HepG2 (cell line): ENCODE results near the gene FKBP5. TPM values are rescaled to one million over a fixed set of nuclear protein-coding genes. Genes with fewer than 3 reads are reported as not detected.

Source experiments
- ATAC-seq: fragments of 200-7000 bp; cut with Tn5 transposase; 3 replicates; pipeline ENCODE4 v1.9.1; 2020; ENCODE audit warnings: mild to moderate bottlenecking, moderate library complexity
- BruUV-seq: library from RNA; stranded (reverse); fragments of 400-500 nt; replicated peaks from 2 replicates; lab custom pipeline; 2021; lab: Mats Ljungman, UMichigan
- CTCF ChIA-PET: fragments of 300-600 bp; formaldehyde crosslinking; extraction: SDS; loops from one replicate; lab custom pipeline; 2021; ENCODE audit warnings: low total read pairs, inconsistent platforms, low intra/inter-chr PET ratio; lab: Yijun Ruan, JAX
- POLR2A ChIA-PET: fragments of 350-600 bp; sonication (Branson Sonifier 250); formaldehyde crosslinking; loops from one replicate; lab custom pipeline; 2020; ENCODE audit warnings: antibody characterized with exemption, inconsistent platforms; lab: Yijun Ruan, JAX
- DNase-seq: peaks from one replicate; pipeline ENCODE4 v3.0.0-alpha.2; 2015; ENCODE audit warnings: low spot score
- FAIRE-seq: peaks from 3 replicates; lab custom pipeline; 2011; peaks lifted over from hg19 to GRCh38; lab: Jason Lieb, UNC
- H2AFZ ChIP-seq: one replicate; pipeline ENCODE4 v1.6.1; 2011; ENCODE audit warnings: low read length, inconsistent platforms
- H3K27ac ChIP-seq: fragments of 300-600 bp; 3 replicates; pipeline ENCODE4 v1.8.0; 2011; ENCODE audit warnings: mixed run types, mild to moderate bottlenecking, mixed read lengths, low read length, inconsistent platforms; ENCODE audit not compliant: insufficient read depth; ENCODE audit errors: extremely low read length
- H3K27me3 ChIP-seq, 2 experiments: fragments of 200-600 bp in 1 of 2; 2 replicates in 1 of 2; 3 replicates in 1 of 2; pipeline versions ENCODE4 v1.6.0 to v1.8.0; 2011; ENCODE audit warnings: low read length in 2 of 2, mild to moderate bottlenecking in 2 of 2, moderate library complexity in 2 of 2, inconsistent platforms in 1 of 2; ENCODE audit not compliant: insufficient read depth in 2 of 2, control insufficient read depth in 1 of 2
- H3K36me3 ChIP-seq, 2 experiments: fragments of 200-600 bp in 1 of 2; replicated peaks in 1 of 2; 2 replicates in 1 of 2; 3 replicates in 1 of 2; pipeline versions ENCODE4 v1.5.1 to v1.8.0; 2011; ENCODE audit warnings: low read length in 2 of 2, inconsistent platforms in 1 of 2; ENCODE audit not compliant: insufficient read depth in 2 of 2, control insufficient read depth in 1 of 2
- H3K4me1 ChIP-seq: 2 replicates; pipeline ENCODE4 v1.5.1; 2012; ENCODE audit warnings: low read length, inconsistent platforms; ENCODE audit not compliant: insufficient read depth
- H3K4me2 ChIP-seq: 2 replicates; pipeline ENCODE4 v1.6.0; 2011; ENCODE audit warnings: low read depth, low read length, inconsistent platforms
- H3K4me3 ChIP-seq, 3 experiments: fragments of 200-600 bp in 1 of 3; sonication (generic), shearing (Covaris generic) in 1 of 3; replicated peaks in 1 of 3; 2 replicates each; pipeline ENCODE4 v1.5.1; 2011 to 2016; ENCODE audit warnings: low read length in 3 of 3, inconsistent platforms in 2 of 3, low read depth in 2 of 3, mild to moderate bottlenecking in 2 of 3, control low read depth in 1 of 3, mixed read lengths in 1 of 3; ENCODE audit not compliant: insufficient read depth in 1 of 3
- H3K79me2 ChIP-seq: one replicate; pipeline ENCODE4 v1.6.1; 2011; ENCODE audit warnings: low read length, inconsistent platforms; ENCODE audit not compliant: insufficient read depth
- H3K9ac ChIP-seq: 2 replicates; pipeline ENCODE4 v1.6.0; 2011; ENCODE audit warnings: mild to moderate bottlenecking, low read depth, low read length, inconsistent platforms; ENCODE audit not compliant: insufficient read depth
- H3K9me3 ChIP-seq: 2 replicates; pipeline ENCODE4 v1.5.1; 2012; ENCODE audit warnings: mild to moderate bottlenecking, low read length
- H4K20me1 ChIP-seq: 2 replicates; pipeline ENCODE4 v1.6.0; 2011; ENCODE audit warnings: inconsistent platforms, mild to moderate bottlenecking, low read length, moderate library complexity; ENCODE audit not compliant: insufficient read depth
- CEBPG ChIP-seq: IDR thresholded peaks from 2 replicates; pipeline ENCODE4 v1.6.1; 2016
- GABPA ChIP-seq, 2 experiments: IDR thresholded peaks; 2 replicates each; pipeline ENCODE4 v1.6.1; 2011 to 2016; ENCODE audit warnings: low read depth in 2 of 2, low read length in 1 of 2, missing biosample characterization in 1 of 2, missing genetic modification characterization in 1 of 2
- KMT2B ChIP-seq: IDR thresholded peaks from 2 replicates; pipeline ENCODE4 v1.6.1; 2016; ENCODE audit warnings: missing genetic modification reagents, missing compliant biosample characterization
- MED1 ChIP-seq: sonication (generic); formaldehyde crosslinking; IDR thresholded peaks from 2 replicates; pipeline ENCODE4 v1.4.0; 2020; ENCODE audit warnings: missing genetic modification reagents
- MIXL1 ChIP-seq: IDR thresholded peaks from 2 replicates; pipeline ENCODE4 v1.6.1; 2016
- SMAD3 ChIP-seq: sonication (generic); formaldehyde crosslinking; IDR thresholded peaks from 2 replicates; pipeline ENCODE4 v1.4.0; 2020; ENCODE audit warnings: missing genetic modification reagents
- STAG1 ChIP-seq: sonication (generic); formaldehyde crosslinking; IDR thresholded peaks from 2 replicates; pipeline ENCODE4 v1.4.0; 2020; ENCODE audit warnings: missing genetic modification reagents
- TEAD3 ChIP-seq: optimal IDR thresholded peaks from 2 replicates; pipeline ENCODE3; 2016; ENCODE audit warnings: borderline replicate concordance
- THAP11 ChIP-seq: IDR thresholded peaks from 2 replicates; pipeline ENCODE4 v1.6.1; 2016; ENCODE audit warnings: missing biosample characterization, missing genetic modification reagents
- ZNF235 ChIP-seq: sonication (generic); formaldehyde crosslinking; IDR thresholded peaks from 2 replicates; pipeline ENCODE4 v1.8.1; 2023; ENCODE audit warnings: mild to moderate bottlenecking, missing genetic modification reagents, borderline replicate concordance
- ZNF329 ChIP-seq: sonication (generic); formaldehyde crosslinking; IDR thresholded peaks from 2 replicates; pipeline ENCODE4 v1.9.0; 2021; ENCODE audit warnings: low read depth, mild to moderate bottlenecking, missing genetic modification reagents
- ZNF556 ChIP-seq: sonication (generic); formaldehyde crosslinking; IDR thresholded peaks from 2 replicates; pipeline ENCODE4 v1.4.0; 2020; ENCODE audit warnings: mild to moderate bottlenecking, missing genetic modification reagents, borderline replicate concordance
- ZNF644 ChIP-seq: IDR thresholded peaks from 2 replicates; pipeline ENCODE4 v1.6.1; 2016; ENCODE audit warnings: low read depth
- WGBS: methylation state at CpG from one replicate; pipeline ENCODE4 v1.1.6; 2017; ENCODE audit warnings: low lambda C conversion rate; 5-methylcytosine and 5-hydroxymethylcytosine counted together
- in situ Hi-C: cut with HindIII; loops from 2 replicates; pipeline ENCODE4 v1.10.0; 2017; ENCODE audit warnings: low pct_unique_long_range_greater_than_20kb; ENCODE audit not compliant: extremely low pct_ligation_motif_present
- intact Hi-C: fragments of 100-400 bp; cut with micrococcal nuclease; formaldehyde crosslinking; loops from one replicate; pipeline ENCODE4 v1.10.0; 2022; ENCODE audit not compliant: unreplicated experiment
- polyA plus RNA-seq, 8 experiments: library from polyadenylated mRNA; depleted of rRNA in 3 of 8; stranded (reverse) in 7 of 8; unstranded in 1 of 8; fragments of >200 nt; fragmentation: Illumina TruSeq in 4 of 8; extraction: Trizol in 4 of 8; gene quantifications; 2 replicates each; pipeline versions ENCODE4 v1.2.1 to v1.2.3, GENCODE V29; 2011 to 2016; ENCODE audit warnings: low read depth in 4 of 8, missing spikeins in 1 of 8, mixed read lengths in 1 of 8; ENCODE audit not compliant: insufficient read depth in 1 of 8
- total RNA-seq, 5 experiments: library from RNA; depleted of rRNA; stranded (reverse); fragments of >200 nt; fragmentation: Illumina TruSeq; extraction: Trizol; gene quantifications; 2 replicates each; pipeline ENCODE4 v1.2.3, GENCODE V29; 2016; ENCODE audit warnings: low read depth in 1 of 5
- TF ChIP-seq, protein P1 (sequence below): IDR thresholded peaks from 2 replicates; pipeline ENCODE4 v1.4.0; 2020; ENCODE audit warnings: mild to moderate bottlenecking, missing genetic modification reagents
- TF ChIP-seq, protein P2 (sequence below): IDR thresholded peaks from 2 replicates; pipeline ENCODE4 v1.6.1; 2016; ENCODE audit warnings: missing genetic modification reagents, missing compliant biosample characterization
- TF ChIP-seq, protein P3 (sequence below): sonication (generic); formaldehyde crosslinking; conservative IDR thresholded peaks from 2 replicates; pipeline ENCODE4 v1.4.0; 2020; ENCODE audit warnings: missing genetic modification reagents

The FKBP5 gene
- total and polyA plus RNA-seq, 2 of the 13 experiments (the other 11 are each of a cell fraction or from before 2014, with no cell fraction given): 8.0 to 17.4 TPM

DNA sequence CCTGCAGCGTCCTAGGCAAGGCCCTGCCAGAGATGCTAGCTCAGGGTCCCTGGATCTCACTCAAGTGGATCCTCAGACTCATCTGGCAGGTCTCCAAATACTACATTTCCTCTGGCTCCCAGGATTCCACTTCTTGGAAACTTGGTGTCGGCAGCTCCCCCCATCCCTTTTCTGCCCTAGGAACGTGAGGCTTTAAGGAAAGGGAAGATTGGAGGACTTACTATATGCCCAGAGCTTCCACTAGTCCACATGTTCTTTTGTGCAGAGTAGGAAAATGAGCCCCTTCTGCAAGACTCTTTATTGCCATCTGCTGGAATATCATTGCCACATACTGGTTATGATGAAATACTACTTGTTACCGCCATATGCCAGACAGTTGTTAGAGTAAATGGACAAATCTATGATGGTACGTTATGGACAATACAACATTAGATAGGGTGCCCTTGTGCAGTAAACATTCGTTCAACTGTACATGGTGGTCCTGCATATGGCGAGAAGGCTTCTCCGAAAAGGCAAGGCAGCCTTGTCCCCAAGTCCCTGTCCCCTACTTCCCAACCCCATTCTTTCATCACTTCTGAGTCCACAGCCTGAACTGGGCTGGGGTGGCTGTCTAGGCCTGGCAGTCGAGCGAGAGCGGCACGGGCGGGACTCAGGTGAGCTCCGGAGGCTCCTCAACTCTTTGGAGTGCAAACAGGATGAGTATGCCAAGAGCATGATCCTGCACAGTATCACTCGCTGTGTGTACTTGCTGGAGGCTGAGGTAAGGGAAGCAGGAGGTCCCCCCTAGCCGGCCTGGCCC lies 48.9 kb upstream of the FKBP5 start:
- Histone ChIP-seq H3K4me2 (peak overlapping the region; percentile 52), H3K4me1 (peaks cover 79% of the 10 kb centered on the region), H3K9ac (0 out of 2 replicates have a peak overlapping the region, but pooled peaks have one; percentile 13), H3K27ac (no peak overlapping the region), H3K79me2 (no peaks in the 10 kb centered on the region), H2AFZ (peak overlapping the region; percentile 73), H4K20me1 (no peaks in the 10 kb centered on the region), H3K36me3 (no peaks in the 10 kb centered on the region), H3K9me3 (no peaks in the 10 kb centered on the region), H3K27me3 (no peaks in the 10 kb centered on the region), H3K4me3 (peak overlapping the region in 1 of 3 experiments; percentile 30; a peak in 2 of 6 replicates)
- ChIA-PET CTCF (interaction anchor here (1.1 to 5.0 kb wide), 4 partner anchors 51 to 215 kb away, joined by 3 to 131 read pairs (median 10); no protein-coding TSS in a partner anchor), POLR2A (interaction anchor here (1.8 to 2.1 kb wide), 2 partner anchors 10 to 153 kb away, joined by 5 to 16 read pairs; no protein-coding TSS in a partner anchor)
- ATAC-seq (peak; percentile 63), FAIRE-seq (peak; percentile 72), DNase-seq (peak; percentile 87)
- WGBS: 60% methylated on average over 16 of the region's 16 CpGs
- intact Hi-C loops (loop anchor here (1.0 to 10.0 kb wide), 4 partner anchors 49 to 443 kb away; partner anchors contain the start of genes DEF6 and FKBP5), in situ Hi-C loops (loop anchor here (5.0 to 10.0 kb wide), 2 partner anchors 155 to 423 kb away; no protein-coding TSS in a partner anchor)
- BruUV-seq: no TSS peak
- TF ChIP-seq CEBPG (CRISPR knock-in tag) (peak; percentile 98), ZNF329 (CRISPR knock-in tag) (no peak), GABPA (IDR thresholded peaks at IDR 0.05; ENCODE audit: low read depth, low read length) (no peak), GABPA (CRISPR knock-in tag; IDR thresholded peaks at IDR 0.05; ENCODE audit: low read depth) (0 out of 2 replicates have a peak, but pooled peaks have one; percentile 20), MED1 (CRISPR knock-in tag) (0 out of 2 replicates have a peak, but pooled peaks have one; percentile 22), ZNF235 (no peak), STAG1 (CRISPR knock-in tag) (peak; percentile 87), TEAD3 (peak; percentile 8), KMT2B (CRISPR knock-in tag) (0 out of 2 replicates have a peak, but pooled peaks have one; percentile 58), THAP11 (CRISPR knock-in tag) (peak; percentile 49; the same call in 1 of the 2 replicates), SMAD3 (CRISPR knock-in tag) (0 out of 2 replicates have a peak, but pooled peaks have one; percentile 48), ZNF644 (CRISPR knock-in tag) (peak; percentile 99), MIXL1 (CRISPR knock-in tag) (0 out of 2 replicates have a peak, but pooled peaks have one; percentile 31), ZNF556 (peak; percentile 53; the same call in 1 of the 2 replicates)
- TF ChIP-seq, protein P1, sequence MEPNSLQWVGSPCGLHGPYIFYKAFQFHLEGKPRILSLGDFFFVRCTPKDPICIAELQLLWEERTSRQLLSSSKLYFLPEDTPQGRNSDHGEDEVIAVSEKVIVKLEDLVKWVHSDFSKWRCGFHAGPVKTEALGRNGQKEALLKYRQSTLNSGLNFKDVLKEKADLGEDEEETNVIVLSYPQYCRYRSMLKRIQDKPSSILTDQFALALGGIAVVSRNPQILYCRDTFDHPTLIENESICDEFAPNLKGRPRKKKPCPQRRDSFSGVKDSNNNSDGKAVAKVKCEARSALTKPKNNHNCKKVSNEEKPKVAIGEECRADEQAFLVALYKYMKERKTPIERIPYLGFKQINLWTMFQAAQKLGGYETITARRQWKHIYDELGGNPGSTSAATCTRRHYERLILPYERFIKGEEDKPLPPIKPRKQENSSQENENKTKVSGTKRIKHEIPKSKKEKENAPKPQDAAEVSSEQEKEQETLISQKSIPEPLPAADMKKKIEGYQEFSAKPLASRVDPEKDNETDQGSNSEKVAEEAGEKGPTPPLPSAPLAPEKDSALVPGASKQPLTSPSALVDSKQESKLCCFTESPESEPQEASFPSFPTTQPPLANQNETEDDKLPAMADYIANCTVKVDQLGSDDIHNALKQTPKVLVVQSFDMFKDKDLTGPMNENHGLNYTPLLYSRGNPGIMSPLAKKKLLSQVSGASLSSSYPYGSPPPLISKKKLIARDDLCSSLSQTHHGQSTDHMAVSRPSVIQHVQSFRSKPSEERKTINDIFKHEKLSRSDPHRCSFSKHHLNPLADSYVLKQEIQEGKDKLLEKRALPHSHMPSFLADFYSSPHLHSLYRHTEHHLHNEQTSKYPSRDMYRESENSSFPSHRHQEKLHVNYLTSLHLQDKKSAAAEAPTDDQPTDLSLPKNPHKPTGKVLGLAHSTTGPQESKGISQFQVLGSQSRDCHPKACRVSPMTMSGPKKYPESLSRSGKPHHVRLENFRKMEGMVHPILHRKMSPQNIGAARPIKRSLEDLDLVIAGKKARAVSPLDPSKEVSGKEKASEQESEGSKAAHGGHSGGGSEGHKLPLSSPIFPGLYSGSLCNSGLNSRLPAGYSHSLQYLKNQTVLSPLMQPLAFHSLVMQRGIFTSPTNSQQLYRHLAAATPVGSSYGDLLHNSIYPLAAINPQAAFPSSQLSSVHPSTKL (CRISPR knock-in tag): peak; percentile 43; the same call in 1 of the 2 replicates
- TF ChIP-seq, protein P2, sequence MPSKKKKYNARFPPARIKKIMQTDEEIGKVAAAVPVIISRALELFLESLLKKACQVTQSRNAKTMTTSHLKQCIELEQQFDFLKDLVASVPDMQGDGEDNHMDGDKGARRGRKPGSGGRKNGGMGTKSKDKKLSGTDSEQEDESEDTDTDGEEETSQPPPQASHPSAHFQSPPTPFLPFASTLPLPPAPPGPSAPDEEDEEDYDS (CRISPR knock-in tag): peak; percentile 32; the same call in 1 of the 2 replicates
- TF ChIP-seq, protein P3, sequence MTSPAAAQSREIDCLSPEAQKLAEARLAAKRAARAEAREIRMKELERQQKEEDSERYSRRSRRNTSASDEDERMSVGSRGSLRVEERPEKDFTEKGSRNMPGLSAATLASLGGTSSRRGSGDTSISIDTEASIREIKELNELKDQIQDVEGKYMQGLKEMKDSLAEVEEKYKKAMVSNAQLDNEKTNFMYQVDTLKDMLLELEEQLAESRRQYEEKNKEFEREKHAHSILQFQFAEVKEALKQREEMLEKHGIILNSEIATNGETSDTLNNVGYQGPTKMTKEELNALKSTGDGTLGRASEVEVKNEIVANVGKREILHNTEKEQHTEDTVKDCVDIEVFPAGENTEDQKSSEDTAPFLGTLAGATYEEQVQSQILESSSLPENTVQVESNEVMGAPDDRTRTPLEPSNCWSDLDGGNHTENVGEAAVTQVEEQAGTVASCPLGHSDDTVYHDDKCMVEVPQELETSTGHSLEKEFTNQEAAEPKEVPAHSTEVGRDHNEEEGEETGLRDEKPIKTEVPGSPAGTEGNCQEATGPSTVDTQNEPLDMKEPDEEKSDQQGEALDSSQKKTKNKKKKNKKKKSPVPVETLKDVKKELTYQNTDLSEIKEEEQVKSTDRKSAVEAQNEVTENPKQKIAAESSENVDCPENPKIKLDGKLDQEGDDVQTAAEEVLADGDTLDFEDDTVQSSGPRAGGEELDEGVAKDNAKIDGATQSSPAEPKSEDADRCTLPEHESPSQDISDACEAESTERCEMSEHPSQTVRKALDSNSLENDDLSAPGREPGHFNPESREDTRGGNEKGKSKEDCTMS (CRISPR knock-in tag): no peak
